GM12801 (cell line): Measurements from ENCODE around the gene SFRP4.

Experiments used
- TF ChIP-seq, protein P1 (sequence below): IDR thresholded peaks from one replicate; pipeline ENCODE4 v1.5.1; 2011; ENCODE audit warnings: control low read depth; ENCODE audit not compliant: insufficient read length; ENCODE audit errors: extremely low read depth

The SFRP4 gene

DNA sequence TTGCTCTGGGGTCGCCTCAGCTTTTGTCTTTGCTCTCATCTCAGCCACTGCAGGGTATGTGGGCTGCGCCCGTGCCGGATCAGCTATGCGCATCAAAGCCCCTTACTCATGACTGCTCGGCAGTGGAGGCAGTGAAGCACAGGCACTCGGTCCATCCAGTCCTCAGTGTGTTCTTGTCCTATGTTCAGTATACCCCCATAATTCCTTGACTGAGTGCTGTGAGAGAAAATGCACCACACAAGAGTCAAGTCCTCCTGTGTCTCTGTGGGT lies 31.3 kb upstream of the SFRP4 start:
- TF ChIP-seq, protein P1, sequence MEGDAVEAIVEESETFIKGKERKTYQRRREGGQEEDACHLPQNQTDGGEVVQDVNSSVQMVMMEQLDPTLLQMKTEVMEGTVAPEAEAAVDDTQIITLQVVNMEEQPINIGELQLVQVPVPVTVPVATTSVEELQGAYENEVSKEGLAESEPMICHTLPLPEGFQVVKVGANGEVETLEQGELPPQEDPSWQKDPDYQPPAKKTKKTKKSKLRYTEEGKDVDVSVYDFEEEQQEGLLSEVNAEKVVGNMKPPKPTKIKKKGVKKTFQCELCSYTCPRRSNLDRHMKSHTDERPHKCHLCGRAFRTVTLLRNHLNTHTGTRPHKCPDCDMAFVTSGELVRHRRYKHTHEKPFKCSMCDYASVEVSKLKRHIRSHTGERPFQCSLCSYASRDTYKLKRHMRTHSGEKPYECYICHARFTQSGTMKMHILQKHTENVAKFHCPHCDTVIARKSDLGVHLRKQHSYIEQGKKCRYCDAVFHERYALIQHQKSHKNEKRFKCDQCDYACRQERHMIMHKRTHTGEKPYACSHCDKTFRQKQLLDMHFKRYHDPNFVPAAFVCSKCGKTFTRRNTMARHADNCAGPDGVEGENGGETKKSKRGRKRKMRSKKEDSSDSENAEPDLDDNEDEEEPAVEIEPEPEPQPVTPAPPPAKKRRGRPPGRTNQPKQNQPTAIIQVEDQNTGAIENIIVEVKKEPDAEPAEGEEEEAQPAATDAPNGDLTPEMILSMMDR = no peak

DNA sequence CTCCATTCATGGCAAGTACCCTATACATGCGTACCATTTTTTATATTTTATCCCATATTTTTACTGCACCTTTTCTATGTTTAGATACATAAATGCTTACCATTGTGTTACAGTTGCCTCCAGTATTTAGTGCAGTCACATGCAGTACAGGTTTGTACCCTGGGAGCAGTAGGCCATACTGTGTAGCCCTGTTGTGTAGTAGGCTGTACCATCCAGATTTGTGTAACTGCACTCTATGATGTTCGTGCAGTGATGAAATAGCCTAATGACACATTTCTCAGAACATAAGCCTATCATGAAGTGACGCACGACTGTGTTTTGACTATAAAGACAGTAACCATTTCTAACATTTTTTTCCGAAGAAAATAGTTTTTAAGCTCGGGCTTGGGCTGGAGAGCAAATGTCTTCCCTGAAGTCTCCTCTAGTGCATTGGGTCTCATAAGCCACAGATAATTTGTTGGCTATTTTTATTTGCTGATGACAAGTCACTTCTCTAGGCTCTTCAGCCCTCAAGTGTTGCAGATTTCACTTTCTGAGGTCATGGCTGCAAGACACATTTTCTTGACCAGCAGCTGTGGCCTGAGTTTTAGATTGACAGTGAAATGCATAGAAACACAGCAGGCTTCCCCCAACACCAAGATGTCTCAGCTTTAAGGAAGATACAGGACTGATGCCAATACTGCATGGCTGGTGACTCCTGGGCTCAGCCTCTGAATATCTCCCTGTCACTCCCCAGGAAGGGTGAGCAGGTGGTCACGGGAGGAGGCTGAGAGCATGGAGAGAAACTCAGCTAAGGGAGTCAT lies 30.7 kb upstream of the SFRP4 start:
- TF ChIP-seq, protein P1 = no peak

DNA sequence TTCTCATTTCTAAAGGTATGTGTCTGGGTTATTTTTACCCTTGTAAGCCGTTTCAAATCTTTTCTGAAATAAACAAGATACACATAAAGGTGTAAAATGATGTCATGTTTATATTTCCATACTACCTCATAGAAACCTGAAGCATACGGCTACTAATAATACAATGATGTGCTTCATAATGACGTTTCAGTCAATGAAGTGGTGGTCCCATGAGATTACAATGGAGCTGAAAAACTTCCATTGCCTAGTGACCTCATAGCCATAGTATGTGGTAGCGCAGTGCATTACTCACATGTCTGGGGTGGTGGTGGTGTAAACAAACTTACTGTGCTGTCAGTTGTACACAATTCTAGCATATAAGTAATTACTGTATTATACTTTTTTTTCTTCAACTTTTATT lies 28.7 kb upstream of the SFRP4 start:
- TF ChIP-seq, protein P1 = no peak

DNA sequence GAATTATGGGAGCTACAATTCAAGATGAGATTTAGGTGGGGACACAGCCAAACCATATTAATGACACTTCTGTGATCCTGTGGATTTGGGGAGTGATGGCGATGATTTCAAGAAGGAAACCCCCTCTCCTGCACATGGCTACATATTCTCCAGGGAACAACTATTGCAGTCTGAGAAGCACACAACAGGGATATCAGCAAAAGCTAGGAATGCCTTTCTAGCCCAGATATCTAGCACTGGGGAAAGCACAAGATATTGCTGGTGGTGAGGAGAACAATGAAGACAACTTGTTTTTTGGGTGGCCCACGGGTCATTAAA lies 28.1 kb upstream of the SFRP4 start:
- TF ChIP-seq, protein P1 = no peak

DNA sequence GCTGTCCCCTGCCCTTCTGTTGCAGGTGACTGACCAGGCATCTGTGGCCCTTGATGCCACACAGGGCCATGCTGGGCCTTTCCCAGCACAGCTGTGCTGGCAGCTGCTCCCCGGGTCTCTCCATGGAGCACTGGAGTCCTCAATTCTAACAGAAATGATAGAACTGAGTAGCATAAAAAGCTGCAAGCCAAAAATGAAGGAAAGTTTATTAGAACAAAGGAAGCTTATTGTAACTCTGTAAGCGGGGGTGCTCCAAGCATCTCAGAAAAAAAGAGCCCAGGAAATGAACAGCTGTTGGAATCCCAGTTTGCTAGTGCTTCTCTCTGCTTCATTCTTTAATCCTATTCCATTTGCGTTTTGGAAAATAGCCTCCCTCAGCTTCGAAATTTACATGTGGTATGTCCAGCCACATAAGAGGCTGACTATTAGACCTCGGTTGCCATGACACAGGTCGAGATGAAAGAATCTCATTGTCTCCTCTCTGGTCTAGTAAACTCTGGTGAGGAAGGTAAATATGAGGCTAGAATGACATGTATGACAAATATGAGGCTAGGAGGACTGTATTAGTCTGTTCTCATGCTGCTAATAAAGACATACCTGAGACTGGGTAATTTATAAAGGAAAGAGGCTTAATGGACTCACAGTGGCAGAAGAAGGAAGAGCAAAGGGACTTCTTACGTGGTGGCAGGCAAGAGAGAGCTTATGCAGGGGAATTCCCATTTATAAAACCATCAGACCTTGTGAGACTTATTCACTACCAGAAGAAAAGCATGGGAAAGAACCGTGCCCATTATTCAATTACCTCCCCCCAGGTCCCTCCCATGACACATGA lies 27.5 kb upstream of the SFRP4 start:
- TF ChIP-seq, protein P1 = no peak

DNA sequence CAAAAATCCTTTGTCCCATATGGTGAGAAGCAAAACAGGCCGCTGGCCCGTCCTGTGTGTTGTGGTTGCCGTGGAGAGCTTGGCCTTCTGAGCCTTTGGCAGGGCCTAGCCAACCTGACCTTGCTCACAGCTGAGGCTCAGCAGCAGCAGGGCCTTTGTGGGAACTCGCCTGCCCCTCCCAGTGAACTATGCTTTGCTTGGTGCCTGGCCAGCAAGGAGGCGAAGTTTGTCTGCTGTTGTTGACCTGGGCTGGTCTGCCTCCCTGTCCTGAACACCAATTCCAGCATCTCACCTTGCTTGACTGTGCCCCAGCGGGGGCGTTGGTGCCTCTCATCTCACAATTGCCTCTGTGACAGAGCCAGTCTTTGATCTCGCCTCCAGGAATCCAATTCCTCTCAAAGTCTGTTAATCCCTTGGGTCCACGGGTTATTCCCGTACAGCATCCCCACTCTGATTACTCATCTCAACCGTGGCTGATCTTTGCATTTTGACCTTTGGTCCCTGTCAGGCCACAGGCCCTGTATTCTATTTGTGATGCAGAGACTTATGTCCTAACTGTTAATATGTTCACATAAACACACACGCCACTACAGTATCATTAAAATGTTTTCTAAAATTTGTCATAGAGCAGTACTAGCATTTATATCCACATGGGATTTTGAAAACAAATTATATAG lies 26.5 kb upstream of the SFRP4 start:
- TF ChIP-seq, protein P1 = no peak

DNA sequence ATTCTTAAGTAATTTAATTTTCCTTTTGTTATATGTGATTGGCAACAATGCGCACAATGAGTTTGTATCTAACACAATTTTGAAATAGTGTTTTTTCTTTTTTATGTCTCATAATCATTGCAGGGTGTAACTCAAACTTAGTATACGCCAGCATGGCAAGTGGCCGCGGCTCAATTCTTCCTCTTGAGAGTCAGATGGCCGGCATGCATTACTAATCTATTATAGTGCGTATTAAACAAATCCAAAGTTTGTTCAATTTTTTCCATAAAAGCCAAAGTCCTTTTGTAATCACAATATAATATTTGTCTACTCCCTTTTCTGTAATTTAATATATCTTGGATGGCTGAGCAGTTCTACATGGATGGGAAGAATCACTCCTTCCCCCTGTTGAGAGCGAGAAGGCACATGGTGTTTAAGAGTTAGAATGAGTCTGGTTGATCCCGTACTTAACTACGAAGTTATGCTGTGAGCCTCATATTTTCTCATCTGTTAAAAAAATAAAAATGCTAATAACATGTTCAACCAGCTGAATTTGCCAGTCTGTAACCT lies 16.5 kb upstream of the SFRP4 start:
- TF ChIP-seq, protein P1 = no peak
